Ovary (tissue), 9 donors: ENCODE results near the gene KL. TPM values are rescaled to one million over a fixed set of nuclear protein-coding genes. Genes with fewer than 3 reads are reported as not detected.

Experiments
- DNase-seq, 5 donors: peaks; one replicate each; pipeline ENCODE4 v3.0.0-alpha.2; 2019 to 2020
- H3K27ac ChIP-seq, 2 donors: fragments of 200-600 bp; one replicate each; pipeline versions ENCODE4 v1.5.1 to v1.8.0; 2019 to 2022
- H3K27me3 ChIP-seq: fragments of 200-600 bp; one replicate; pipeline ENCODE4 v1.8.0; 2022
- H3K36me3 ChIP-seq: fragments of 200-600 bp; sonication (generic); one replicate; pipeline ENCODE4 v1.5.1; 2019
- H3K4me1 ChIP-seq: one replicate; pipeline ENCODE4 v1.8.1; 2013; ENCODE audit warnings: mild to moderate bottlenecking, moderate library complexity; ENCODE audit not compliant: insufficient read depth
- H3K4me3 ChIP-seq: fragments of 200-600 bp; sonication (generic); one replicate; pipeline ENCODE4 v1.5.1; 2017
- H3K9me3 ChIP-seq, 2 donors: fragments of 200-600 bp in 1 of 2; sonication (generic) in 1 of 2; one replicate each; pipeline versions ENCODE4 v1.5.1 to v1.8.1; 2013 to 2019; ENCODE audit warnings: mild to moderate bottlenecking in 1 of 2, moderate library complexity in 1 of 2
- EP300 ChIP-seq: sonication (generic); formaldehyde crosslinking; IDR thresholded peaks from one replicate; pipeline ENCODE4 v1.6.1; 2017; ENCODE audit warnings: antibody characterized with exemption
- POLR2A ChIP-seq: fragments of 450-650 bp; IDR thresholded peaks from one replicate; pipeline ENCODE4 v1.6.1; 2017; ENCODE audit warnings: antibody characterized with exemption, mild to moderate bottlenecking, moderate library complexity
- WGBS, 3 donors: extraction: QIAGEN DNeasy Blood & Tissue Kit in 1 of 3; methylation state at CpG; one replicate each; pipeline versions ENCODE4 v1.1.5 to v1.1.7; 2013 to 2017; 5-methylcytosine and 5-hydroxymethylcytosine counted together
- intact Hi-C, 4 donors: fragments of 100-400 bp; cut with DNase I; formaldehyde crosslinking; loops; one replicate each; pipeline versions ENCODE4 v1.11.0 to v1.15.1; 2022 to 2023
- polyA plus RNA-seq, 2 donors: library from polyadenylated mRNA; stranded (reverse); fragments of 200-250 nt in 1 of 2; fragments of 350-450 nt in 1 of 2; fragmentation: Illumina TruSeq in 1 of 2; extraction: RNeasy Lipid Tissue Mini Kit (QIAGEN cat#74804) in 1 of 2; gene quantifications; one replicate each; pipeline ENCODE4 v1.2.3, GENCODE V29; 2013 to 2014
- total RNA-seq, 7 donors: library from RNA; depleted of rRNA in 2 of 7; stranded (reverse); fragments of >200 nt in 2 of 7; fragmentation: NEBNext Ultra II Directional in 3 of 7; extraction: Animal tissue kit (Norgen Biotek cat#: 25700) in 3 of 7; gene quantifications; one replicate each; pipeline versions ENCODE4 v1.1.0 to v1.2.4, GENCODE V29; 2016 to 2023
- TF ChIP-seq, protein P1 (sequence below), 3 donors: fragments of 450-650 bp in 2 of 3; fragments of 200-600 bp in 1 of 3; IDR thresholded peaks; one replicate each; pipeline versions ENCODE4 v1.5.1 to v1.8.0; 2016 to 2022; ENCODE audit warnings: antibody characterized with exemption in 3 of 3, mild to moderate bottlenecking in 1 of 3
- donor health status: DM: no; HTN: no; CAD: no; lungs with moderate emphysema.
- donor health status: DM: no; HTN: no; CAD: no.
- donor health status: Bipolar disorder and iron deficiency.
- donor health status: DM: yes; HTN: yes; CAD: no.
- donor health status: DM: no; HTN: no; CAD: no.
- donor health status: DM: yes; HTN: yes; CAD: no.

The KL gene
- total and polyA plus RNA-seq, 9 donors, result 0.24 to 1.3 (median 0.55) TPM

DNA sequence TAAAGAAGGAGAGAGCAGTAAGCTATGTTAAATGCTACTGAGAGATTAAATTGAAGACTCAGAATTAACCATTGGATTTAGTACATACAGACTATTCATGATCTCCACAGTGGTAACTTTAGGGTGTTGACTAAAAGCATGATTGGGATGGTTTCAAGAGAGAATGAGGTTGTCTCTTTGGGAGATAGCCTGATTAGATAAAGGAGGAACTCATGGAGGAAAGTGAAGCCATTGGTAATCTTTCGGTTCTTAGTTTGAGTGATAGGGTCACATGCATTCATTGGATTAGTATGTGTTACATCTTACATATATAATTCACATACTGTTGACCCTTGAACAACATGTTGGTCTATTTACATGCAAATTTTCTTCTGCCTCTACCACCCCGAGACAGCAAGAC, 18.8 kb upstream of the KL start:
- 92 to 96% (median 94%) methylated on average over 2 of the region's 2 CpGs for WGBS, 3 donors
- Histone ChIP-seq H3K4me3 (no peak overlapping the region), H3K36me3 (no peaks in the 10 kb centered on the region), H3K27ac (no peak overlapping the region), H3K9me3 (no peaks in the 10 kb centered on the region), H3K27me3 (no peaks in the 10 kb centered on the region), H3K4me1 (no peaks in the 10 kb centered on the region)
- TF ChIP-seq, protein P1, sequence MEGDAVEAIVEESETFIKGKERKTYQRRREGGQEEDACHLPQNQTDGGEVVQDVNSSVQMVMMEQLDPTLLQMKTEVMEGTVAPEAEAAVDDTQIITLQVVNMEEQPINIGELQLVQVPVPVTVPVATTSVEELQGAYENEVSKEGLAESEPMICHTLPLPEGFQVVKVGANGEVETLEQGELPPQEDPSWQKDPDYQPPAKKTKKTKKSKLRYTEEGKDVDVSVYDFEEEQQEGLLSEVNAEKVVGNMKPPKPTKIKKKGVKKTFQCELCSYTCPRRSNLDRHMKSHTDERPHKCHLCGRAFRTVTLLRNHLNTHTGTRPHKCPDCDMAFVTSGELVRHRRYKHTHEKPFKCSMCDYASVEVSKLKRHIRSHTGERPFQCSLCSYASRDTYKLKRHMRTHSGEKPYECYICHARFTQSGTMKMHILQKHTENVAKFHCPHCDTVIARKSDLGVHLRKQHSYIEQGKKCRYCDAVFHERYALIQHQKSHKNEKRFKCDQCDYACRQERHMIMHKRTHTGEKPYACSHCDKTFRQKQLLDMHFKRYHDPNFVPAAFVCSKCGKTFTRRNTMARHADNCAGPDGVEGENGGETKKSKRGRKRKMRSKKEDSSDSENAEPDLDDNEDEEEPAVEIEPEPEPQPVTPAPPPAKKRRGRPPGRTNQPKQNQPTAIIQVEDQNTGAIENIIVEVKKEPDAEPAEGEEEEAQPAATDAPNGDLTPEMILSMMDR (IDR thresholded peaks at IDR 0.05), result no peak
- no peak for TF ChIP-seq POLR2A
- no peak for TF ChIP-seq EP300
- DNase-seq, result no peak
- intact Hi-C loops, result no loop called here

DNA sequence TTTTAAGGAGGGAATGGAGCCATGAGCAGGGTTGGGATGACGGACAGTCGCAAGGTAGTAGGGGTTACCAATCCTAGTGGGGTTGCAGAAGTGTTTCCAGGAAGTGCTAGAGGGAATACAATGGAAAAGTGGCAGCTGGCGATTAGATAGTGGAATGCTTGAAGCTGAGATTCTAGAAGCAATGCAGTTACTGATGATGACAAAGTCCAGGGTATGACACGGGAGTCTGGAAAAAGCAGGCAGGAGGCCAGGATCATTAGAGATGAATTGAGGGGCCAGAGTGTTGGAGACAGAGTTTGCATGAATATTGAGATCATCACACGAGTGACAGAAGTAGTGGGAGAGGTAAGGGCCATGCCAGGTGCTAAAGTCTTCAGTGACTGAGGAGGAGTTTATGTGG, 17.3 kb upstream of the KL start:
- no peak for DNase-seq
- H3K27ac ChIP-seq, result no peak overlapping the region
- no peaks in the 10 kb centered on the region for H3K27me3 ChIP-seq
- no peaks in the 10 kb centered on the region for H3K4me1 ChIP-seq
- TF ChIP-seq EP300 (no peak), POLR2A (no peak)
- TF ChIP-seq, protein P1 (IDR thresholded peaks at IDR 0.05), result no peak
- intact Hi-C loops, result no loop called here
- H3K36me3 ChIP-seq, result no peaks in the 10 kb centered on the region
- H3K9me3 ChIP-seq, result no peaks in the 10 kb centered on the region
- no peak overlapping the region for H3K4me3 ChIP-seq
- 87 to 93% (median 93%) methylated on average over 5 of the region's 5 CpGs for WGBS, 3 donors

DNA sequence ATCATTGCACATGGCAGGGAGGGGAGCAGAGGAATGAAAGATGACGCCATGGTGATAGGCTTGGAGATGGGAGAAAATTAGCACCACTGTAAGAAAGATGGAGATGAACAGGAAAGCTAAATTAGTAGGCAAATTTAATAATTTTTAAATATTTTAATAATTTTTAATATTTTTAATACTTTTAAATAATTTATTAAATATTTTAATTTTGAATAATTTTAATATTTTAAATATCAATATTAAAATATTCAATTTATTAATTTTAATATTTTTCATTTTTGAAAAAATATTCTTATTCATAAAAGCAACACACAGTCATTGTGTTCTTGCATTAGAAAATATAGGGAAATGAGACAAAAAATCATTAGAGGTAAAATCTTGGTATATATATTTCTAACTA, 15.9 kb upstream of the KL start:
- no peak overlapping the region for H3K27ac ChIP-seq
- WGBS, 3 donors, result 98% methylated on average over 1 of the region's 1 CpG
- no peaks in the 10 kb centered on the region for H3K4me1 ChIP-seq
- intact Hi-C loops, result no loop called here
- no peak for DNase-seq
- H3K9me3 ChIP-seq, result no peaks in the 10 kb centered on the region
- no peaks in the 10 kb centered on the region for H3K27me3 ChIP-seq
- no peaks in the 10 kb centered on the region for H3K36me3 ChIP-seq
- no peak overlapping the region for H3K4me3 ChIP-seq
- TF ChIP-seq EP300 (no peak), POLR2A (no peak)
- TF ChIP-seq, protein P1 (IDR thresholded peaks at IDR 0.05), result no peak

DNA sequence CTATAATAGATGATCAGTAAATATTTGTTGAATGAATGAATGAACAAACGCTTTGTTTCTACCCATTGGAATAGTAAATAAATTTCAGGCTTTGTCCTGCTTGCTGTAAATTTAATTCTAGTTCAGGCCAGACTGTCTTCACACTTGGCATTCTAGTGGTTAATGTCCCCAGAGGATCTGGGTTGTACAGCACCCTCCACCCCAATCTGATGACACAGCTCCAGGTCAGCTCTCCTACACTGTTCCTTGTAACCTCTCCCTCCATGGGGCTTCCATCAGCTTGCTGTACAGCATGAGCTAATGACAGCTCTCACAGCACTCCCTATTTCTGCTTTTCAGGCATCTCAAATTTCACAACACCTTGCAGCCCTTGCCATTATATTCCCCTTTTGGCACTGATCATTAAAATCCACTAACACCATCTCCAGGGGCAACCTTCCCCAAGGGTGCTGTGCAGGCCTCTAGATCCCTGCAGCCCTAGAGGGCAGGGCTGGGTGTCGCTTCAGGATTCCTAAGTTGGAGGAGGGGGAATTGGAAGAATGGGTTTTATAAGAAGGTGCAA, 12.7 kb upstream of the KL start:
- Histone ChIP-seq H3K9me3 (no peaks in the 10 kb centered on the region), H3K4me1 (no peaks in the 10 kb centered on the region), H3K4me3 (no peak overlapping the region), H3K36me3 (no peaks in the 10 kb centered on the region), H3K27me3 (no peaks in the 10 kb centered on the region), H3K27ac (no peak overlapping the region)
- WGBS, 3 donors, result 89 to 94% (median 93%) methylated on average over 2 of the region's 2 CpGs
- TF ChIP-seq, protein P1 (IDR thresholded peaks at IDR 0.05), result no peak
- no peak for TF ChIP-seq POLR2A
- intact Hi-C loops, result no loop called here
- DNase-seq, result no peak
